CD4-positive, alpha-beta T cell treated with Interferon gamma for 1 hour (primary cell): ENCODE results near the gene HOOK1.
A peak's percentile ranks its signal among the peaks of the same experiment; 100 is the strongest.
"Not testable (repeated sequence)": the region's sequence is repeated elsewhere in the genome, so short reads cannot be mapped to it uniquely, and the experiment has no call there.

Experiments used
- DNase-seq: peaks from one replicate; pipeline ENCODE4 v3.0.0-alpha.2; 2020

The HOOK1 gene

DNA sequence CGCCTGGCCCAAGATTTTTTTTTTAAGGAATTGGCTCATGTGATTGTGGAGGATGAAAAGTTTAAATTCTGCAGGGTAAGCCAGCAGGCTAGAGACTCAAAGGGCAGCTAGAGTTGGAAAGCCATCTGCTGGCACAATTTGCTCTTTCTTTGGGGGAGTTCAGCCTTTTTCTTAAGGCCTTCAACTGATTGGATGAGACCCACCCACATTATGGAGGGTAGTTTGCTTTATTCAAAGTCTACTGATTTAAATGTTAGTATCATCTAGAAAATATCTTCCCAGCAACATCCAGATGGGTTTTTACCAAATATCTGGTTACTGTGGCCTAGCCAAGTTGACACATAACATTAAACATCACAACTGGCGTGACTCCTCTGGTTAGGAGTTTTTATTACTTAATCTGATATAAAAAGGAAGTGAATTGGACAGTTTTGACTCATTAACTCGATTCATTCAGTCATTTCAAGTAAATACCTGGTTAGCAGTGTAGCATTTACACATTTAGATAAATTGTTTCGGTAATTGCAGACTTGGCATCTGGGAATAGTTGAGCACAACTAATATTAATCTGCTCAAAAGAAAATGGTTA lies 12.4 kb downstream of the HOOK1 start:
- no peak for DNase-seq

GRCh38 chr1:59828160-59828559 lies 13.4 kb downstream of the HOOK1 start:
- DNase-seq = no peak

DNA sequence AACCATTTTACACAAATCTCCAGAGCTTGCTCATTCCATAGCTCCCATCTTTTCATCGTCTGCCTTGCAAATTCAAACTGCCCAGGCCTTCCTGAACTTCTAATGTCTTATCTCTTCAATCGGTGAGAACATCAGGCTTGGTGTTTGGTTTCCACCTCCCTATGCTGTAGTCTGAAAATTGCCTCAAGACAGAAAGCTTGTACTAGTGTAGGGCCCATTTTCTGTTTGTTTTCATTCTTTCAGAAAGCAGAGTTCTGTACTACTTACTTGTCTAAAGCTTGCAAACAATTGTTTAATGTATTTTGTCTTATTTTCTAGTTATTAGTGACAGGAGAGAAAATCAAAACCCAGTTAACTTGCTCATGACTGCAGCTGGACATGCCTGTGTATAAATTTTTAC lies 16.8 kb downstream of the HOOK1 start:
- DNase-seq = no peak

DNA sequence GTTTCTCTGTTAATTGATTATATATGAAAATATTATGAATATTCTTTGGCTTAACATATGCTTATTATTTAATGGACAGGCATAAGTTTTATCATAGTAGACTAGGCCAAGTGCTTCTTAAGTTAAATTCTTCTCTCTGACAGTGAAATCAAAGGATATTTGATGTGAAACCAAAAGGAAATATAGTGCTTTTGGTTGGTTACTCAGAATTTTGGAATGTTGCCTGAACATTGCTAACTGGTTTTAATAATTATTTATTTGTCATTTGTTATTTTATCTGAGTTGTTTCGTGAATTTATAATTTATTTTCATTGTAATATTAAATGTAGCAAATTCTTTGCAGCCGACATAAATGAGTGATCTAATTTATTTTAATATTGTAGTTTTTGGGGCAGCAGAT lies 18.3 kb downstream of the HOOK1 start:
- DNase-seq = no peak

DNA sequence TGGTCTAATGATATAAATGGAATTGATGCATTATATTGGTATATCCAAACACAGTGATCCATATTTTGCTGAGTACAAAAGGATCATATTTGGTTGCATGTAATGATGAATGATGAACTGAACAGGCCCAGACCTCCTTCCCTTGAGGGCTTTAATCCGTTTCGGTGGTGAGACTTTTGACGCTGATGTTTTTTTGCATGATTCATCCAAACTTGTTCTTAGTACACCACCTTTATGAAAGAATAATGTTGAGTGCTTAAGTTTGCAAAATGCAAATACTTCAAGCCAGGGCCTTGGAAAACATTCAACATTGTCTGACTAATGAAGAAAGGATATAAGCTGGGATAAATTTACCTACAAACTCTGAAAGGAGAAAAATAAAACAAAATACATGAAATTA lies 19.2 kb downstream of the HOOK1 start:
- no peak for DNase-seq

GRCh38 chr1:59837857-59838256 lies 23.1 kb downstream of the HOOK1 start:
- not testable (repeated sequence) for DNase-seq

GRCh38 chr1:59845091-59845490 lies 30.3 kb downstream of the HOOK1 start:
- DNase-seq = no peak

GRCh38 chr1:59846209-59846894 lies 31.6 kb downstream of the HOOK1 start:
- DNase-seq = no peak

GRCh38 chr1:59846895-59847282 lies 32.1 kb downstream of the HOOK1 start:
- no peak for DNase-seq

- DNase-seq = no peak
These were observed 37.4 kb downstream of the HOOK1 start for GRCh38 chr1:59852117-59852516.

- not testable (repeated sequence) for DNase-seq
These were observed 40.5 kb downstream of the HOOK1 start for GRCh38 chr1:59855297-59855696.

GRCh38 chr1:59856725-59857338 lies 42.1 kb downstream of the HOOK1 start:
- no peak for DNase-seq

DNA sequence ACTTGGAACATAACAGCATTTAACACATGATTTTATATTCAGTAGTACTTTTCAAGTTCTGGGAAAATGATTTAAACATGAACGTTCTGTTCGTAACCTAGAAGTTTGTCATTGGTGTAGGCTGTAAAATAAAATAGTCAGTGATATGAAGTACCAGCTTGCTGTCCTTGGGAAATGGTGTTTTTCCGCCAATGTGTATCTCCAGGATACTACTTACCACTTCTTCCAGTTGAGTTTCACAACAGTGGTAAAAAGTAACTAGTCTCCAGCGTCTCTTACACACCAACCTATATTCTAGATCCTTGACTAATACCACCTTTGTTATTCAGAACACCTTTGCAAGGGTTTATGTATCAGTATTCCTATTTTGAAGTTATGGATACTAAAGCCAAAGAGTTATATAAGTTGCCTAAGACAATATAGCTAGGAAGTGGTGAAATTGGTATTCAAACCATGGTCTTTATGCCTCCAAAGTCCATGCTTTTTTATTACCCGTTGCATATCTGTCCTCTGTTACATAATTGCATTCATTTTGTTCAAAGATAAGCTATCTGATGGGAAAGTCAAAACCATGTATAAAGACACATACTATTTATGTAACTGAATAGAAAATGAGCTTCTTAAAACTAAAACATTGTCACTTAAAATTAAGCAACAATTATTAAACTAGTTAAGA lies 43.1 kb downstream of the HOOK1 start:
- no peak for DNase-seq

- DNase-seq = no peak
These were observed 51.7 kb downstream of the HOOK1 start for GRCh38 chr1:59866462-59866861.

- DNase-seq = no peak
These were observed 57.0 kb downstream of the HOOK1 start for GRCh38 chr1:59871746-59872145.

DNA sequence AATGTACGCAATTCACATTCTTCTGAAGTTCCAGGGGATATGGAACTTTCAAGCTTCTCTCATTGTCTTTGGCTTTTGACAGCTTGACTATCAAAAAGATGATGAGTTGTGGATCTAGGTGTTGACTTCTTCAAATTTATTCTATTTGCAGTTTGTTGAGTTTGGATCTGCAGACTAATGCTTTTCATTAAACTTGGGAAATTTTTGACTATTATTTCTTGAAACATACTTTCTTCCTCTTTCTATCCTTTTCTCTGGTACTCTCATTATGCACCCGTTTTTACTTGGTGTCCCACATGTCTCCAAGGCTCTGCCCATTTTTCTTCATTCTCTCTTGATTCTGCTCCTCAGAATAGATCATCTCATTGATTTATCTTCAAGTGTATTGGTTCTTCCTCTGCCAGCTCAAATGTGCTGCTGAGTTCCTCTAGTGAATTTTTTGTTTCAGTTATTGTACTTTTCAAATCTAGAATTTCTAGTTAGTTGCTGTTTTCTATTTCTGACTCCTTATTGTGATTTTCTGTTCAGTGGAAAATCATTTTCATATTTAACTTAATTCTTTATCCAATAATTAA lies 62.4 kb downstream of the HOOK1 start:
- no peak for DNase-seq

DNA sequence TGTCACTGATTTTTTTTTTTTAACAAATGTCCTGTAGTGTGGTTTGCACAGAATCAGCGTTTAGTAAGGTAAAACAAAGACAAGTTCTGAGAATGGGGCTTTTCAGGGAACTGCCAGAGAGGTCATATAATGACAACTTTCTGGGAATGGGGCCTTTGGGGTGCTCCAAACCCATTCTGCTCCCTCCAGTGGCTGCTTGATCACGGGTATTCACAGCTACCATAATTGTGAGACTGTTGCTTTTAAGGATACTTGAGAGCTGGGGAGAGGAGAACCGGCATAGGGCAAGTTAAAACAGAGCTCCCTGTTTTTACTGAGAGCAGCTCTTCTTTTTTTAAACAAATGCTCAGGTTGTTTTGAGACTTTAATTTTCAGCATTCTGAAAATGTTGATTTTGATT lies 63.6 kb downstream of the HOOK1 start:
- DNase-seq = no peak

GRCh38 chr1:59879574-59879973 lies 64.8 kb downstream of the HOOK1 start:
- DNase-seq = peak; percentile 3

GRCh38 chr1:59879996-59880505 lies 65.3 kb downstream of the HOOK1 start:
- DNase-seq = no peak

GRCh38 chr1:59880735-59881134 lies 66.0 kb downstream of the HOOK1 start:
- DNase-seq = no peak

- no peak for DNase-seq
These were observed 70.5 kb downstream of the HOOK1 start for GRCh38 chr1:59885160-59885832.
